Stimulated activated CD8-positive, alpha-beta memory T cell treated with anti-CD3 and anti-CD28 coated beads, Interleukin-12 subunit alpha, Interleukin-12 subunit beta, amount 100 ng/mL, for 24 hours (primary cell): ENCODE results near the gene MRPS31.
"Not testable (repeated sequence)": the region's sequence is repeated elsewhere in the genome, so short reads cannot be mapped to it uniquely, and the experiment has no call there.

ENCODE experiments used
- DNase-seq: peaks from one replicate; pipeline ENCODE4 v3.0.0-alpha.2; 2020; ENCODE audit errors: extremely low read depth

MRPS31 gene

GRCh38 chr13:40789275-40790153 is 18.5 kb upstream of the MRPS31 start, which contains the start of gene SLC25A15:
TSS of gene SLC25A15 (plus strand) at chr13:40789611. CDS start at chr13:40793227, 3,616 bp downstream.
- DNase-seq: no peak

GRCh38 chr13:40788540-40789274 is 17.7 kb upstream of the MRPS31 start:
- DNase-seq: not testable (repeated sequence)

- DNase-seq: no peak
These were observed 16.1 kb upstream of the MRPS31 start for GRCh38 chr13:40787062-40787461.

GRCh38 chr13:40786568-40786996 is 15.6 kb upstream of the MRPS31 start:
- no peak for DNase-seq

- DNase-seq: no peak
These were observed 13.6 kb upstream of the MRPS31 start for GRCh38 chr13:40784540-40784939.

GRCh38 chr13:40782971-40783370 is 12.0 kb upstream of the MRPS31 start:
- DNase-seq: not testable (repeated sequence)

- DNase-seq: no peak
These were observed 10.7 kb upstream of the MRPS31 start for GRCh38 chr13:40781717-40782116.

GRCh38 chr13:40780822-40781401 is 9.9 kb upstream of the MRPS31 start:
- no peak for DNase-seq

GRCh38 chr13:40779796-40780285 is 8.9 kb upstream of the MRPS31 start:
- no peak for DNase-seq

- DNase-seq: no peak
These were observed 8.1 kb upstream of the MRPS31 start for GRCh38 chr13:40779049-40779448.

GRCh38 chr13:40777809-40778175 is 6.8 kb upstream of the MRPS31 start:
- DNase-seq: no peak

- no peak for DNase-seq
These were observed 6.3 kb upstream of the MRPS31 start for GRCh38 chr13:40777166-40777808.

GRCh38 chr13:40776681-40777165 is 5.7 kb upstream of the MRPS31 start:
- no peak for DNase-seq

- no peak for DNase-seq
These were observed 5.2 kb upstream of the MRPS31 start for GRCh38 chr13:40776232-40776631.

- DNase-seq: no peak
These were observed 3.7 kb upstream of the MRPS31 start for GRCh38 chr13:40774672-40775071.

- DNase-seq: no peak
These were observed 1.9 kb upstream of the MRPS31 start for GRCh38 chr13:40772765-40773473.

- no peak for DNase-seq
These were observed 419 bp downstream of the MRPS31 start for GRCh38 chr13:40770609-40770933.

- no peak for DNase-seq
These were observed 1.0 kb downstream of the MRPS31 start for GRCh38 chr13:40769970-40770369.

GRCh38 chr13:40765602-40766001 is 5.4 kb downstream of the MRPS31 start:
- no peak for DNase-seq

GRCh38 chr13:40764587-40765403 is 6.2 kb downstream of the MRPS31 start:
- no peak for DNase-seq
